K562 (cell line): ENCODE data around the gene CBL. TPM values are rescaled to one million over a fixed set of nuclear protein-coding genes. Genes with fewer than 3 reads are reported as not detected.

Source experiments
- ARID4B ChIP-seq: sonication (generic); formaldehyde crosslinking; IDR thresholded peaks from 2 replicates; pipeline ENCODE4 v1.8.0; 2022; ENCODE audit warnings: mild to moderate bottlenecking, missing genetic modification reagents
- BDP1 ChIP-seq: IDR thresholded peaks from 3 replicates; pipeline ENCODE4 v1.6.1; 2011; ENCODE audit not compliant: insufficient read length, insufficient read depth
- GATAD2A ChIP-seq: fragments of 450-650 bp; IDR thresholded peaks from 2 replicates; pipeline ENCODE4 v1.6.1; 2017
- KAT2B ChIP-seq: IDR thresholded peaks from one replicate; pipeline ENCODE4 v1.6.1; 2012; ENCODE audit warnings: low read depth, mild to moderate bottlenecking, control low read depth, inconsistent platforms, low read length, moderate library complexity
- LCOR ChIP-seq: sonication (generic); formaldehyde crosslinking; IDR thresholded peaks from 2 replicates; pipeline ENCODE4 v1.8.0; 2022; ENCODE audit warnings: mild to moderate bottlenecking, missing genetic modification reagents
- MED1 ChIP-seq: sonication (generic); formaldehyde crosslinking; IDR thresholded peaks from 2 replicates; pipeline ENCODE4 v1.8.1; 2023; ENCODE audit warnings: missing genetic modification reagents, borderline replicate concordance
- NCOA2 ChIP-seq, 2 experiments: fragments of 450-650 bp; IDR thresholded peaks; 2 replicates each; pipeline ENCODE4 v1.6.1; 2018; ENCODE audit warnings: mild to moderate bottlenecking in 2 of 2, moderate library complexity in 1 of 2; ENCODE audit not compliant: partially characterized antibody in 2 of 2
- TBL1XR1 ChIP-seq, 2 experiments: IDR thresholded peaks; 2 replicates each; pipeline ENCODE4 v1.6.1; 2012; ENCODE audit warnings: improper control_type of control experiment in 2 of 2, low read length in 2 of 2, mild to moderate bottlenecking in 1 of 2
- TFAM ChIP-seq: fragments of 250-450 bp; sonication (Bioruptor Pico); conservative IDR thresholded peaks from 2 replicates; pipeline ENCODE4 v1.5.0; 2021; ENCODE audit warnings: mild to moderate bottlenecking, moderate library complexity
- XRCC4 ChIP-seq: IDR thresholded peaks from one replicate; pipeline ENCODE4 v1.6.1; 2011; ENCODE audit not compliant: insufficient read depth, insufficient read length; ENCODE audit errors: extremely low read depth
- ZNF263 ChIP-seq: sonication (generic); formaldehyde crosslinking; IDR thresholded peaks from 2 replicates; pipeline ENCODE4 v1.8.0; 2022; ENCODE audit warnings: mild to moderate bottlenecking, missing genetic modification reagents, borderline replicate concordance
- ZNF512 ChIP-seq: IDR thresholded peaks from 2 replicates; pipeline ENCODE4 v1.6.1; 2016; ENCODE audit warnings: missing genetic modification characterization, missing compliant biosample characterization
- ZNF561 ChIP-seq: fragments of 450-650 bp; formaldehyde crosslinking; conservative IDR thresholded peaks from 2 replicates; pipeline ENCODE4 v1.4.0; 2020; ENCODE audit warnings: mild to moderate bottlenecking, moderate library complexity
- polyA plus RNA-seq, 8 experiments: library from polyadenylated mRNA; depleted of rRNA in 4 of 8; stranded (reverse) in 5 of 8; unstranded in 3 of 8; fragments of >200 nt; fragmentation: Nextera tagmentation in 2 of 8; fragmentation: Illumina TruSeq in 1 of 8; extraction: Ambion mirVana in 2 of 8; extraction: Trizol in 1 of 8; gene quantifications; 2 replicates each; pipeline versions ENCODE4 v1.2.1 to v1.2.3, GENCODE V29; 2011 to 2014; ENCODE audit warnings: inconsistent platforms in 1 of 8, missing spikeins in 1 of 8
- total RNA-seq, 7 experiments: library from RNA; depleted of rRNA in 6 of 7; stranded (reverse); fragments of >200 nt in 6 of 7; fragmentation: Illumina TruSeq in 2 of 7; extraction: Trizol in 2 of 7; gene quantifications; 2 replicates each; pipeline versions ENCODE4 v1.2.1 to v1.2.3, GENCODE V29; 2011 to 2021; ENCODE audit warnings: low replicate concordance in 1 of 7

The CBL gene
- total and polyA plus RNA-seq, 9 of the 15 experiments (the other 6 are each of a cell fraction or from before 2014, with no cell fraction given): 3.2 to 24.9 (median 9.9) TPM

- peak; percentile 68; the same call in 1 of the 2 replicates for TF ChIP-seq ARID4B (CRISPR knock-in tag)
- no peak for TF ChIP-seq NCOA2 (IDR thresholded peaks at IDR 0.05; ENCODE audit: partially characterized antibody in 2 of 2)
- no peak for TF ChIP-seq ZNF512 (tag)
- TF ChIP-seq LCOR: no peak
- TF ChIP-seq BDP1: no peak
- TF ChIP-seq XRCC4: no peak
- no peak for TF ChIP-seq ZNF263 (CRISPR knock-in tag)
- TF ChIP-seq TFAM (CRISPR knock-in tag): no peak
- no peak for TF ChIP-seq GATAD2A
- no peak for TF ChIP-seq TBL1XR1 (IDR thresholded peaks at IDR 0.05; ENCODE audit: low read length in 2 of 2)
- TF ChIP-seq MED1 (CRISPR knock-in tag): no peak
- no peak for TF ChIP-seq ZNF561 (CRISPR knock-in tag)
- TF ChIP-seq KAT2B: no peak
Observed at GRCh38 chr11:119206511-119207414, 624 bp downstream of the CBL start (continued).
